NCI-H748 (cell line): ENCODE results near the gene MUS81.
"Not testable (repeated sequence)": the region's sequence is repeated elsewhere in the genome, so short reads cannot be mapped to it uniquely, and the experiment has no call there.

ENCODE experiments used
- DNase-seq: peaks from one replicate; lab custom pipeline; 2025; ENCODE audit not compliant: unreplicated experiment; lab: John Stamatoyannopoulos, UW

The MUS81 gene

GRCh38 chr11:65860278-65861164 is at the start of gene MUS81:
Gene MUS81, plus strand, starts transcription at chr11:65860433. Its CDS starts 321 bp downstream, at chr11:65860754.
- DNase-seq, result peak; percentile 98

- DNase-seq, result no peak
Observed at GRCh38 chr11:65811764-65812475, 48.3 kb upstream of the MUS81 start.

- DNase-seq, result no peak
Observed at GRCh38 chr11:65814131-65814985, 45.9 kb upstream of the MUS81 start.

- no peak for DNase-seq
Observed at GRCh38 chr11:65814986-65815565, 45.2 kb upstream of the MUS81 start.

- DNase-seq, result no peak
Observed at GRCh38 chr11:65816696-65817095, 43.5 kb upstream of the MUS81 start.

GRCh38 chr11:65817312-65817834 is 42.9 kb upstream of the MUS81 start:
- no peak for DNase-seq

GRCh38 chr11:65817835-65818680 is 42.2 kb upstream of the MUS81 start:
- peak; percentile 86 for DNase-seq

GRCh38 chr11:65821107-65821506 is 39.1 kb upstream of the MUS81 start:
- no peak for DNase-seq

- no peak for DNase-seq
Observed at GRCh38 chr11:65822776-65823528, 37.3 kb upstream of the MUS81 start.

GRCh38 chr11:65826984-65827735 is 33.1 kb upstream of the MUS81 start:
- no peak for DNase-seq

GRCh38 chr11:65829459-65829858 is 30.8 kb upstream of the MUS81 start:
- DNase-seq, result no peak

GRCh38 chr11:65832231-65832630 is 28.0 kb upstream of the MUS81 start:
- DNase-seq, result not testable (repeated sequence)

- peak; percentile 91 for DNase-seq
Observed at GRCh38 chr11:65833297-65834030, 26.8 kb upstream of the MUS81 start, which contains the start of gene SNX32. Gene SNX32, plus strand, starts transcription at chr11:65833963. Its CDS starts 103 bp downstream, at chr11:65834066.

- DNase-seq, result no peak
Observed at GRCh38 chr11:65834202-65834601, 26.0 kb upstream of the MUS81 start.

- DNase-seq, result no peak
Observed at GRCh38 chr11:65842144-65842543, 18.1 kb upstream of the MUS81 start.

GRCh38 chr11:65843811-65844210 is 16.4 kb upstream of the MUS81 start:
- no peak for DNase-seq

GRCh38 chr11:65844231-65844872 is 15.9 kb upstream of the MUS81 start:
- no peak for DNase-seq
